NCI-H2227 treated with DMSO at 0.1 percent for 48 hours (cell line): ENCODE data around the gene NUBP2.

Source experiments
- DNase-seq: peaks from one replicate; lab custom pipeline; 2025; lab: John Stamatoyannopoulos, UW

The NUBP2 gene

DNA sequence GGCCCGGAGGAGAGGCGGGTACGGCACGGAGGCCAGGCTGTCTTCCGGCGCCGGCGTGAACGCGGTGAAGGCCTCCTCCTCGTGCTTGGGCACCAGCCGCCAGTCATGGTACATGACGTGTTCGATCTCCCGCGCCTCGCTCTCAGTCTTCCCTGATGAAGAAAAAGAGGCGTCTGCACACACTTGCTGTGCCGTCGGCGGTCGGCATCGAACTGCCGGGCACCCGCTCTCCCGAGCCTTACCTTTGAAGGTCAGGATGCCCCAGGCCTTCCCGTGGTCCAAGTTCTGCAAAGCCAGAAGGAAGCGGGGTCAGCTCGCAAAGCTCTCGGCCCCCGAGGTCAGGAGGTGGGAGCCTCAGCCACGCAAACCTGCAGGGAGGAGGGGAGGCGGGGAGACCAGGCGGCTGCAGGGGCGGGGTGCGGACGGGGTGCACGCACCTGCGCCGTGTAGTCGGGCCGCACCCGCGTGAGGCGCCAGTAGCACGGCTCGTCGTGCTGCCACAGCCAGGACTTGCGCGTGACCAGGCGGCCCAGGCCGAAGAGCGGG is 10.3 kb upstream of the NUBP2 start, which contains the start of gene EME2:
TSS of gene EME2 (plus strand) at position 449 of the 546 bp plus-strand sequence. CDS start 418 bp downstream, outside the sequence.
- peak; percentile 23 for DNase-seq

DNA sequence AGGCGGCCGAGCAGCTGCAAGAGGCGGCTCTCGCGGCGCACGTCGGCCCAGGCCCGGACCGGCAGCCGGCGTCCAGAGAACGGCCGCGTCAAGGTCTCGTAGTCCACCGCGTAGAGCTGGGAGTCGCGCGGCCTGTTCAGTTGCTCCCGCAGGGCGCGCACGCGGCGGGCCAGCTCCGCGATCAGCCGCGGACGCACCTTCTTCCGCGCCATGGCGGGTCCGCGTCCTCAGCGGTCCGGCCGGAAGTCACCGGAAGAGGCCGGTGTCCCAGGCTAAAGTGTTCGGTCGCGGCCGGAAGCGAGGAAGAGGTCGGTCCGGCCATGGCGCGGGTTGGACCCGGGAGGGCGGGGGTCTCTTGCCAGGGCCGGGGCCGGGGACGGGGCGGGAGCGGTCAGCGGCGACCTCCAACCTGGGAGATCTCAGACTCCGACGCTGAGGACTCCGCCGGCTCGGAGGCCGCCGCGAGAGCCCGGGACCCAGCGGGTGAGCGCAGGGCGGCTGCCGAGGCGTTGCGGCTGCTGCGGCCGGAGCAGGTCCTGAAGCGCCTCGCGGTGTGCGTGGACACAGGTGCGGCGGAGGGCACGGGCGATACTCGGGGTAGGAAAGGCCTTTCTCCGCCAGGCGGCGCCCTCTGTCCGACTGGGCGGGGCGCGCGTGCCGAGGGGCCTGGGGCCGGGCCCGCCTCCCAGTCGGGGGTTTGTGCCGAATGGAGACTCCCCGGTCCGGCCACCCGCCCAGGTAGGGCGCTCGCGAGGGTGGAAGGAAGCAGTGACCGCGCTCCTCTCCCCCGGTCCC is 9.7 kb upstream of the NUBP2 start, which contains the start of gene MRPS34:
TSS of gene MRPS34 (minus strand) at position 227 of the 795 bp plus-strand sequence. CDS start at position 212, 15 bp downstream.
- DNase-seq: peak; percentile 82

DNA sequence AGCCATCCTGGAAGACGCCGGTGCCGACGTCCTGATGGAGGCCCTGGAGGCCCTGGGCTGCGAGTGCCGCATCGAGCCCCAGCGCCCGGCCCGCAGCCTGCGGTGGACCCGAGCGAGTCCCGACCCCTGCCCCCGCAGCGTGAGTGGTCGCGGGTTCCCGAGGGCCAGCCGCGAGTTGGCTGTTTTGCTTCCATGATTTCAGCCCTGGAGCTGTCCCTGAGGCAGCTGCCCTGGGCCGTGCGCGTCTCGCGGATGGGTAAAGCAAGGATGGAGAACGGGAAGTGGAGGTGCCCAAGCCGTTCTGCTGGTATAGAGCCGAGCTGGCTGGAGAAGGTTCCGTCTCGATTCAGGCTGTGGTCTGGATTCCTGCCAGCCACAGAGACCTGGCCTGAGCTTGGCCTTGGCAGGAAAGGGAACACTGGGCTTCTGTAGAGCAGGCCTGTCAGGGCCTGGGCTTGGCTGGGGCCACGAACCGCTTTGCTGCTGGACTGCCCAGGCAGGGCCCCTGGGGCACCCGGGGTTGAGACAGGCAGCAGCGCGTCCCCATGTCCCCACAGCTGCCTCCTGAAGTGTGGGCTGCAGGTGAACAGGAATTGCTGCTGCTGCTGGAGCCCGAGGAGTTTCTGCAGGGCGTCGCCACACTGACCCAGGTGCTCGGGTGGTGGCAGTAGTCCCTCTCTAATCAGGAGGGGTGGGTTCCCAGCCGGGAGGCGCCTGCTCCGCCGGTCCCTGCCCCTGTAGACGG is 8.9 kb upstream of the NUBP2 start:
- DNase-seq: no peak

DNA sequence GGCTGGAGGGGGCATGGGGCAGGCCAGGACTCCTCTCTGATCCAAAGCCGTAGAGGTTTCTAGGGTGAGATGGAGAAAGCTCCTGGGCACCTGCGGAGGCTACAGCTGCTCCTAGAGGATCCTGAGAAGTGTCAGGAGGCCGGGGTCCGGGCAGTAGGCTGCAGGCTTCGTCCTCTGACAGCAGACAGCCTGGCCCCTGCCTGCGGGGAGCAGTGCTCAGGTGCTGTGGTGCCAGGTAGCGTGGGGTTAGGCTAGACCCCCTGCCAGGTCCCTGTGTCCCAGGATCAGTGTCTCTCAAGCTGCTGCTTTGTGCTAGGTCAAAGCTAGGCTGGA is 8.3 kb upstream of the NUBP2 start:
- no peak for DNase-seq

DNA sequence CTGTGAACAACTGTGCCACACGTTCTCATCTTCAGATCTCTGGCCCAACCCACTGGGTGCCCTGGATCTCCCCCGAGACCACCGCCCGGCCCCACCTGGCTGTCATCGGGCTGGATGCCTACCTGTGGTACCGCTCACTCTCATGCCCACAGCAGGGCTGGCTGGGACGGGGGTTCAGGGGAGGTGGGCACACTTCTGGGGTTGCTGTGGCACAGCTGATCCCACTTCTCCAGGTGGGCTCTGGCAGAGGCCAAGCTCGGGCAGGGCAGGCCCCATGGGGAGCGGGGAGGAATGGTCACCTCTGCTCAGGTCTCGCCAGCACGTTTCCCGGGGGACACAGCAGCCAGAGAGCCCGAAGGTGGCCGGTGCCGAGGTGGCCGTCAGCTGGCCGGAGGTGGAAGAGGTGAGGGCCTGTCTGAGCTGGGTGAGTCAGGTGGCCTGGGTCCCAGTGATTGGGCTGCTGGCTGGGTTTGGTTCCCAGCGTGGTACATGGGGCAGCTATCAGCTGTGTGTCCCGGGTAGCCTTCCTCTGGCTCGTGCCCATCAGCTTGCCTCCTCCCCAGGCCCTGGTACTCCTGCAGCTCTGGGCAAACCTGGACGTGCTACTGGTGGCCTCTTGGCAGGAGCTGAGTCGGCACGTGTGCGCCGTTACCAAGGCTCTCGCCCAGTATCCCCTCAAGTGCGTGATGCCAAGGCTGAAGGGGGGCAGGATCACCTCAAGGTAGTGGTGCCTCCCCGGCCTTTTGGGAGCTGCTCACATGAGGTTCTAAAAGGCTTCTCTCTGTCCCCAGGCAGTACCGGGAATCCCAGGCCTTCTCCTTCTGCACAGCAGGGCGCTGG is 7.5 kb upstream of the NUBP2 start:
- no peak for DNase-seq

DNA sequence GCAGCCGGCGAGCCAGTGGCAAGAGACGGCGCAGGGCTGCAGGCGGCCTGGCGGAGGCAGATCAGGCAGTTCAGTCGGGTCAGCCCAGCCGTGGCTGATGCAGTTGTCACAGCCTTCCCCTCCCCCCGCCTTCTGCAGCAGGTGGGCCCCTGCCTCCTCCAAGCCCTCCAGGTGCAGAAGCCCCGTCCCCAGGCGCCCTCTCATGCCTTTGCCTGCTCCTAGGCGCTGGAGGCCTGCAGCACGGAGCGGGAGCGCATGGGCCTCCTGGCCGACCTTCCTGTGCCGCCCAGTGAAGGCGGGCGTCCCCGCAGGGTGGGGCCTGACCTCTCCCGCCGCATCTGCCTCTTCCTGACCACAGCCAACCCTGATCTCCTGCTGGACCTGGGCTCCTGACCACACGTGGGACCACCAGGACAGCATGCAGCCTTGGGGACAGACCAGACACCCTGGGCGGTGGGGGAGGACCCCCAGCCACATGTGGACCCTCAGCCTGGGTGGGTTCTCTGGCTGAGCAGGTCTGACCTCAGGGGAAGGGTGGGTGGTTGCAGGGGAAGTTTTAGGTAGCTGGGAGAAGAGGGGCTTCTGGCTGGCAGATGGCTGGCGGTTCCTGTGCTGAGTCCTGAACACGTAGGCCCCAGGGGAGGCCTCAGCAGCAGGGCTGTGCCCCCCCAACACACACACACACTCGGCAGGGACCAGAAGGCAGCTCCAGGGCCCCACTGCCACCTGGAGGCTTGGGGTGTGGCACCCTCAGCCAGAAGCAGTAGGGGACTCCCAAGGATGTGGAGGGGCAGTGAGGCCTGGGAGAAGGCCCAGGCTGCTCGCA is 6.7 kb upstream of the NUBP2 start:
- DNase-seq: no peak

DNA sequence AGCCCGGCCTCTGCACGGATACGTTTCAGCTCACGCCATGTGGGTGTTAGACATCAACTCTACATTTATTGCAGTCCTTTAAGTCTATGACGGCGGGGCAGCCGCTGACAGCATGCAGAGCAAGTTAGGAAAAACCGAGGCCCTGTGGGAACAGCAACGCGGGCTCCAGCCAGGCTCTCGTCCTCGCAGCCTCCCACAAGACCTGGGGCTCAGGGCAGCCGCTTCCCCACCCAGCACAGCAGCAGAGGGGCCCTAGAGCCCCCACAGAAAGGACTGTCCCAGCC is 6.1 kb upstream of the NUBP2 start:
- no peak for DNase-seq

DNA sequence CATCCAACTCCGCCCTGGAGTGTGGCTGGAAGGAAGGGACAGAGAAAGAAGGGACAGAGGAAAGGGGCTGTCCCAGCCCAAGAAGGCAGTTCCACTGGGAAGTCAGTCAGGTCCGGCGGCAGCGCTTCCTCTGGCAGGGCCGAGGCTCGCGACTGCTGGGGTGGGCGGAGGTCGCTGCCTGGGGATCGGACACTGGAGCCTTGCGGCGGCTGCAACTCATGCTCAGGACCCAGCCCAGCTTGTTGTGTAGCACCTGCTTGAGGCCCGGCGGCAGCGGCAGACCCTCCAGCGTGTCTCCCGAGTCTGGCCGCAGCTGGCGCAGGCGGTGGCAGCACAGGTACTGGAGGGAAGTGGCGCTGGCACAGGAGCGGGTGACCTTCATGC is 5.8 kb upstream of the NUBP2 start:
- no peak for DNase-seq

DNA sequence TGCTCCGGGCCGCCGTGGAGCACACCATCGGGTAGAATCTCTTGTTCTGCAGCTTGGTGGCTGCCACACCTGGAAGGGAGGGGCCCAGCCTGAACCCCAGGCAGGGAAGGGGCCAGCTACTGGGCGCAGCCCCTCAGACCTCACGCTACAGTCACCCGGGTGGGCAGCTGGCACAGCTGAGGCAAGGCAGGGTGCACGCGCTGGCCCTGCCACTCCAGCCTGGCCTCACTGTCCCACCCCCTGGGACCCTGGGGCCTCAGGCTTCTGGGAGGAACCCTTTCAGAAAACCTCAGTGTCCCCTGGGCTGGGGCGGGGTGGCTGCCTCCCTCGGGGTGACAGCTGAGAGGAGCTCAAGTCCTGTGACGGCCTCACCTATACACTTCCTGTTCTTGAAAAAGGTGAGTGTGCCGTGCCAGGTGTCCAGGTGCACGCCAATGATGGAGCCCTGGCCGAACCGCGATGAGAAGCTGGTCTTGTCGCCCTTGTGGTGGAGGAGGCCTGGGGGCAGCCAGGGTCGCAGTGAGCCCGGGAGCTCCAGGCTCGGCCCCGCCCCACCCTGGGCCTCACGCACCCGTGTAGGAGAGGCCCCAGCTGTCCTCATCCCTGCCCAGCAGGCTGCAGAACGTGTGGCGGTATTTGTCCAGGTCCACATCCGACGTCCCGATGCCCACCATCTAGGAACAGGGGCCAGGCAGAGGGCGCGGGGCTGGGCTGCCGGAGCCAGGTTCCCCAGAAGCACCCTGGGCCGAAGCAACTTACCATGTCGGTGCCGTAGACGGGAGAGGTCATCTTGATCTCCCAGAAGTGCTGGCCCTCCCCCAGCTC is 5.2 kb upstream of the NUBP2 start:
- no peak for DNase-seq

DNA sequence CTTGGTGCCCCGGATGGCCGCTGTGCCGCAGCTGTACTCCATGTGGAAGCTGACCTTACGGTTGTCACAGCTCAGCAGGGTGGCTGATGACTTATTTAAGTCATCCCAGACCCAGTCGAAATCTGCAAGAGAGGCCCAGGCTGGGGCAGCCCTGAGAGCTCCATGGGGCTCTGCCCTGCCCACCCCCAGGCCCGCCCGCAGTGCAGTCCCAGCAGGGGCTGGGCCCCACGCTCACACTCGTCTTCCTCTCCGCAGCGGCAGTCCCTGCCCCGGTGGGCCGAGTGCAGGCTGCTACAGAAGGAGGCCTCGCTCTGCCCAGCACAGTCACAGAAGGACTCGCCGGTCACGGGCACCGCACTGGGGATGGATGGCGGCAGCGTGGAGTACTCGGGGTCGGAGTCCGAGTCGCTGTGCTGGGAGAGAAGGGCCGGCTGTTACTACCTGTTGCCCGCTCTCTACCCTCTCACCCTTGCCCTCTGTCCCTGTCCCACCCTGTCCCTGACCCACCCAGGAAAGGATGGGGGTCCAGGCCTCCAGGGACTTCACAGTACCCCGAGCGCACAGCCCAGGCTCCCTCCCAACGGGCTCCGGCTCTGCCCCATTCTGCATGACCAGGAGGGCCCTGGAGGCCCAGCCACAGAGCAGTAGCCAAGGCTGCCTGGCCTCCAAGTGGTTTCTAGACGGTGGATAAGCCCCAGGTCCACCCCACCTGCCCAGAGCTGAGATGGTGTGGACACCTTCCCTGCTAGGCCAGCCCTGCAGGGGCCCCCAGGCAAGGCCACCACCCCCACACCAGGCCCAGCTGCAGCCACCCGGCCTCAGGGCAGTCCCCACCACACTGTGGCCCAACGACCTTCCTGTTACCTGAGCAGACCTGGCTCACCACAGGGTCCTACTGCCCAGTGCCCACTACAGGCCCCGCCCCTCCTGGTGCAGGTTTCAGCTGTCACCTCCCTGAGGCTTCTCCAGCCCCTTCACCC is 4.3 kb upstream of the NUBP2 start:
- DNase-seq: no peak

DNA sequence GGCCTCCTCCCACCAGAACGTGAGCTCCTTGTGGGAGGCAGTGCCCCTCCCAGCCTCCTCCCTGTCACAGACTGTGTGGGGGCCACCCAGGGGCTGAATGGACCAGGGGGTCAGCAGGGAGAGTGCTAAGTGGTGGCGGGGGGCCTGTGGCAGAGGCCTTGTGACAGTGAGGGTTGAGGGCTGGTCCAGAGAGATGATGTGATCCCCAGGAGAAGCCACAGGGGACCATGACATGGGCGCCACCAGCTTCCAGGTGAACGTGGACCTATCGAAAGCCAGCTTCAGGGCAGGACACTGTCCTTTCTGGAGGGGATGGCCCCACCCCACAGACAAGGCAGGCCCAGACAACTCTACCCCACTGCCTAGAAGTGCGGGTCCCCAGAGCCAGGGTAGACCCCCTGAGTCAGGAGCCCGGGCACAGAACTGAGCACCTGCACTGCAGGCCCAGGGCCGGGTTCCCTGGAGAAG is 3.5 kb upstream of the NUBP2 start:
- DNase-seq: no peak

DNA sequence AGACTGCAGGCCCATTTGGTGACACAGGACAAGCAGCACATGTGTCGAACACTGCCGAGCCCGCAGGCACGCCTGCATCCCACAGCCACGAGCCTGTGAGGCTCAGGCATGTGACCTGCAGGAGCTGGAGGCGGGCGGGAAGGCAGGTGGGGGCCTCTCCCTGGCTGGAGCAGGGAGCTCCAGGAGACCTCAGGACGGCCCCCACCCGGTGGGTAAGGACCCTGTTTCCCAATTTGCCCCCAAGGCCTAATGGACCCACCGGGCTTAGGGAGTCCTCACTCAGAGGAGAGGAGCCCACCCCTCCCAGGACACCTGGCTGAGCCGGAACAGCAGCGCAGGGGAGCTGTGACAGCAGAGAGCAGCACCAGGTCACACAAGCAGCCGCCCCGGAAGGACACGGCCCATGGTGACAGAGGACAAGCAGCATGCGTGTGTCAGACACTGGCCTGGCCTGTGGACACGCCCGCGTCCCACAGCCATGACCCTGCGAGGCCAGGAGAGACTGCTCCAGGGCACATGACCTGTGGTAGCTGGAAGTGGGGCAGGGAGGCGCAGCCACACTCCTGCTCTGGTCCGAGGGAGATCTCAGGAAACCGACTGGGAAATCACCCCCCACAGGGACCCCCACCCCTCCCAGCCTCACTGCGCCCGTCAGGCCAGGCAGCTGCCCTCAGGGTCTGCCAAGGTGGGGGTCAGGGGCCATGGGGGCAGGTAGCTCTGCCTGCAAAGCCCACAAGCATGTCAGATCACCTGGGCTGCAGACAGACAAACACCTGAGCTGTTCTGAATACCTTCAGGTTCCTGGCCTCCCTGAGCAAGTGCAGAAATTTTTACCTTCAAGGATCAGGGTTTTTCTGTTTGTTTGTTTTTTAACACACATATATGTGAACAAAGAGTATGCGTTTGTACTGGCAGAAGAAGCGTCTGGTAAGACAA is 2.8 kb upstream of the NUBP2 start:
- DNase-seq: no peak

DNA sequence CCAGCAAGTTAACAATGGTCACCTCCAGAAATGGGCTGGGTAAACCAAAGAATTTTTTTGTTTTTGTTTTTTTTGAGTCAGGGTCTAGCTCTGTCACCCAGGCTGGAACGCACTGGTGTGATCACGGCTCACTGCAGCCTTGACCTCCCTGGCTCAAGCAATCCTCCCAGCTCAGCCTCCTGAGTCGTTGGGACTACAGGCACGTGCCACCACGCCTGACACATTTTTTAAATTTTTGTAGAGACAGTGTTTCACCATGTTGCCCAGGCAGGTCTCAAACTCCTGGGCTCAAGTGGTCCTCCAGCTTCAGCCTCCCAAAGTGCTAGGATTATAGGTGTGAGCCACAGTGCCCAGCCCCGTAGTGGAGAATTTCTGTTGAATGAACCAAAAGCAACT is 2.1 kb upstream of the NUBP2 start:
- DNase-seq: no peak

DNA sequence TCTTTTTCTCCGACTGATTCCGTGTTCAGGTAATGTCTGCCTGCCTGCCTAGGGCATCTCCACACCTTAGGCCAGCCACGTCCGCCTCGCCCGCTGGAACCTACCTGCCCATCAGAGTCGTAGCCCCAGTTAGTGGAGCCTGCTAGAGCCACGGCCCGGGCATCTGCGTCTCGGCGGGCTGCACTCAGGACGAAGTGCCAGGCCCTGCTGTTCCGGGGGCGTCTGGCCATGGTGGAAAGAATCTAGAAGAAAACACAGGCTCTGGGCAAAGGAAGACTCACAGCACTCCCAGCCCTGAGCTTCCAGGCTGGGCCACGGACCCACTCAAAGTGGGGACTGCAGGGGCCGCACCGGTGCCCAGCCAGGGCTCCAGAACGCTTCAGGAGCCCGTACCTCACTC is 1.5 kb upstream of the NUBP2 start:
- DNase-seq: no peak

DNA sequence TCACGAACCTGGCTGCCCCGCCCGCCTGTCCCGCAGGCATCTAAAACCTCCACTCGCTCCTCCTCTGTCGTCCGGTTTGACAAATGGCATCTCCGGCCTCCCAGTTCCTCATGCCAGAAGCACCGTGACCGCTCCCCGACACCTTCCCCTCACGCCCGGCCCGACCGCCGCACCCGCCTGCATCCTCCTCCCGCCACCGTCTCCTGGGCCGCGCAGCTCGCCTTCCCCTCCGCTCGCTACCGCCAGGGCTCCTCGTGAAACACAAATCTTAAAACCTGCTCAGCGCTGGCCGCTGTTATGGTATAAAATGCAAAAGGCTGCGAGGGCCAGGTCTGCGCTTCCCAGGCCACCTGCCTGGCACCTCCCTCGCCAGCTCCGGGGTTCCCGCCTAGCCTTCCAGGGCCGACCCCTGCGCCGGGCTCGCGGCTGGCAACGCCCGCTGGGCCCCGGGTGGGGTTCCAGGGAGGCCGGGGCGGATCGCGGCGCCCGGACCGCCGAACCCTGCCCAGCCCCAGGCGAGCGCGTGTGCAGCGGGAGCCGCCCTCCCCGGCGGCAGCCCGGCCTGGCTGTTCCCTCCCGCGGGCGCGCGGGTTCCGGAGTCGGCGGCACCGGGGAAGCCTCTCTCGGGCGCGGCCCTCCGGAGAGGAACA is 877 bp upstream of the NUBP2 start:
- DNase-seq: no peak

DNA sequence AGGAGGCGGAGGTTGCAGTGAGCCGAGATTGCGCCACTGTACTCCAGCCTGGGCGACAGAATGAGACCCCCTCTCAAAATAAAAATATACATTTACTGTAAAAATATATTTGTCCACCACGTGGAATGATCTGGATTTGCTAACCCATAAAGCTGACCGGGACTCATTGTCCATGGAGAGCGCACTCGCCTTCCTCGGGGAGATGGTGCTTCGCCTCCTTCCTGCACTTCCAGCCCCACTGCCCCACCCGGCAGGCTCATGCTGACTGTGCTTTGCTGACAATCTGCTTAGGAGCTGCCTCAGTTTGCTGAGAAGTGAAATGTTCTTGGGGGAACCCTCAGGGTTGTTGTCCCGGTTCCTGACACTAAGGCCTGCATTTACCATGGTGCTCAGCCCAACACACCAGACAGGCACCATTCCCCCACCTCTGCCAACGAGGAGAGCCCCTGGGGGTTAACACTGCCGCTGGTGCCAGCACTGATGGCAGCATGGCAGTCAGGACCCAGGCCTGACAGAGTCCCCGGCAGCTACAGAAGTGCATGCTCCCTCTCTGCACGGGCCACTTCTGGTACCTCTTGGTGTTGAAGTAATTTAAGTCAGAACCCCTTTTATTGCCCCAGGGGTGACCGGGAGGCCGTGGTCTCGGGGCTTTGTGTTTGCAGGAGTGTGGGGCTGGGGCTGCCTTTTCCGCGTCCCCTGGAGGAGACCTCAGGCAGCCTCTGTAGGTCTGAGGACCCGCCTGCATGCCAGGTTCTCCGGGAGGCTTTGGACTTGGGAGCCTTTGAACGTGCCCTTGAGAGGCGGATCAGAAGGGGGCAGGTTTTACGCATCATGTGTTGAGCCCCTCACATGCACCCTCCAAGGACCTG is 2.5 kb downstream of the NUBP2 start:
- DNase-seq: no peak

DNA sequence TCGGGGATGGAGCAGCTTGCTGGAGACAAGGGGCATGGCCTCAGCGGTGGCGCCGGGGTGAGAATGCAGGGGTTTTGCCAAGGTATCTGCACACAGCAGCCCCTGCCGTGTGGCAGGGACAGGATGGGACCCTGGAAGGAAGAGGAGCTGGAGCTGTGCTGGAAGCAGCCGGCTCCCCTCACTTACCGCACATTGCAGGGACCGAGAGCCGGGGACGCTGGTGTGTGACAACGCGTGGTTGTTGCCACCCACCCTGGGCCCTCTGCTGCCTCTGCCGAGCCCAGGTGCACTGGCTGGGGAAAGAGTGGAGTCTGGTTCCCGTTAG is 3.0 kb downstream of the NUBP2 start:
- no peak for DNase-seq
